ENCODE measurements around the gene MAST2. TPM values are rescaled to one million over a fixed set of nuclear protein-coding genes. Genes with fewer than 3 reads are reported as not detected.
"Not testable (repeated sequence)": the region's sequence is repeated elsewhere in the genome, so short reads cannot be mapped to it uniquely, and the experiment has no call there.

The MAST2 gene
- total and polyA plus RNA-seq, 9 of the 15 experiments (the other 6 are each of a cell fraction or from before 2014, with no cell fraction given): 0.73 to 32.0 (median 17.8) TPM

DNA sequence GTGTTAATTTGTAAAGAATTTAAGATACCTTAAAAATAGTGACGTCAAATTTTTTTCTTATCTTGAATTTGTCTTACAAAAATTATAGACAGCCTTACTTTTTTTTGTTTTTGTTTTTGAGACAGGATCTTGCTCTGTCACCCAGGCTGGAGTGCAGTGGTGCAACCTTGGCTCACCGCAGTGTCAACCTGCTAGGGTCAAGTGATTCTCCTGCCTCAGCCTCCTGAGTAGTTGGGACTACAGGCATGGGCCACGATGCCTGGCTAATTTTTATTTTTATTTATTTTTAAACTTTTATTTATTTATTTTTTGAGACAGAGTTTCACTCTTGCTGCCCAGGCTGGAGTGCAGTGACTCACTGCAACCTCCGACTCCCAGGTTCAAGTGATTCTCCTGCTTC lies 40.6 kb downstream of the MAST2 start:
- FAIRE-seq; H3K4me1 ChIP-seq (replicated peaks in 1 of 2; ENCODE audit: control insufficient read depth in 2 of 2, insufficient read depth in 2 of 2, low read length in 2 of 2); DNase-seq (ENCODE audit: extremely low read depth in 1 of 4, low spot score in 3 of 4); H3K9ac ChIP-seq (ENCODE audit: insufficient read depth in 1 of 2, low read depth in 2 of 2, low read length in 2 of 2); H3K27ac ChIP-seq (ENCODE audit: extremely low read depth, low read depth, low read length); in situ Hi-C loops (cut with MboI); ATAC-seq; H3K79me2 ChIP-seq (ENCODE audit: control insufficient read depth, insufficient read depth, low read length); BruUV-seq (replicated peaks); H3K9me1 ChIP-seq (ENCODE audit: control insufficient read depth, insufficient read depth, low read length); H3K4me3 ChIP-seq; H4K20me1 ChIP-seq (replicated peaks; ENCODE audit: control insufficient read depth, insufficient read depth, low read length); H3K9me3 ChIP-seq (replicated peaks; ENCODE audit: control insufficient read depth, insufficient read depth, low read depth, low read length); H3K36me3 ChIP-seq (ENCODE audit: control insufficient read depth, insufficient read depth, low read length); H3K27me3 ChIP-seq (ENCODE audit: control insufficient read depth in 2 of 2, insufficient read depth in 2 of 2, low read length in 2 of 2); H3K4me2 ChIP-seq (ENCODE audit: insufficient read depth, low read length); CTCF ChIA-PET (ENCODE audit: low intra/inter-chr PET ratio); H2AFZ ChIP-seq (ENCODE audit: low read depth, low read length): not testable (repeated sequence)
- POLR2A ChIA-PET: interaction anchor here (1.1 to 2.0 kb wide), 3 partner anchors 12 to 173 kb away, joined by 3 to 6 read pairs (median 5); partner anchors contain the start of gene GPBP1L1
- WGBS (ENCODE audit: insufficient coverage, low coverage, missing lambda C conversion rate): 56% methylated on average over 4 of the region's 4 CpGs
- intact Hi-C loops (cut with micrococcal nuclease): loop anchor here (2.0 to 5.0 kb wide), 2 partner anchors 92 to 157 kb away; partner anchors contain the start of genes GPBP1L1 and IPP

DNA sequence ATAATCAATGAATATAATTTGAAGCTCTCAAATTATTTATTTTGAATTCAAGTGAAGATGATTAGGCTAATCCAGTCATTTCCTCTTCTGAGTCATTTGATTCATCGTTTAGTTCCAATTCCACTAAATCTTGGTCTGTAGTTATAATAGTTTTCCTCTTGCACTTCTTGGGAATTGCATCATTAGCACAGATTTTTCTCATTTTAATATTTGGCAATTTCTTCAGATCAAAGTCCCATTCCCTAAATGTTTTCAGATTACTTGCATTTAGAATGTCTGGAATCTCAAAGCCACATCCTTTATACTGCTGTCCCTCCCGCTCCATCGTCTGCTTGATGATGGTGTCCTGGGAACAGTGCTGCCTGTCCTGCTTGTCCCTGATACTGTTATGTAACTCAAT lies 43.5 kb downstream of the MAST2 start:
- DNase-seq (ENCODE audit: extremely low read depth in 1 of 4, low spot score in 3 of 4) (no peak), ATAC-seq (no peak), FAIRE-seq (no peak)
- Histone ChIP-seq H3K9ac (ENCODE audit: insufficient read depth in 1 of 2, low read depth in 2 of 2, low read length in 2 of 2) (no peak overlapping the region), H2AFZ (ENCODE audit: low read depth, low read length) (no peak overlapping the region), H3K4me1 (replicated peaks in 1 of 2; ENCODE audit: control insufficient read depth in 2 of 2, insufficient read depth in 2 of 2, low read length in 2 of 2) (peaks cover 0 to 3% of the 10 kb centered on the region in 2 experiments; a peak in 1 of 5 replicates), H3K36me3 (ENCODE audit: control insufficient read depth, insufficient read depth, low read length) (0 out of 3 replicates have a peak, but pooled peaks cover 6% of the 10 kb centered on the region), H3K9me1 (ENCODE audit: control insufficient read depth, insufficient read depth, low read length) (no peaks in the 10 kb centered on the region), H3K79me2 (ENCODE audit: control insufficient read depth, insufficient read depth, low read length) (peaks cover 17% of the 10 kb centered on the region; the same call in 1 of the 3 replicates), H3K4me2 (ENCODE audit: insufficient read depth, low read length) (no peak overlapping the region), H4K20me1 (replicated peaks; ENCODE audit: control insufficient read depth, insufficient read depth, low read length) (no peaks in the 10 kb centered on the region), H3K9me3 (replicated peaks; ENCODE audit: control insufficient read depth, insufficient read depth, low read depth, low read length) (peaks cover 2% of the 10 kb centered on the region; the same call in 1 of the 2 replicates), H3K4me3 (no peak overlapping the region), H3K27ac (ENCODE audit: extremely low read depth, low read depth, low read length) (no peak overlapping the region), H3K27me3 (ENCODE audit: control insufficient read depth in 2 of 2, insufficient read depth in 2 of 2, low read length in 2 of 2) (no peaks in the 10 kb centered on the region)
- ChIA-PET POLR2A (interaction anchor here (0.6 to 1.1 kb wide), 2 partner anchors 296 to 460 kb away, joined by 3 read pairs; partner anchors contain the start of gene AKR1A1), CTCF (ENCODE audit: low intra/inter-chr PET ratio) (no interaction called here)
- in situ Hi-C loops (cut with MboI) (no loop called here), intact Hi-C loops (cut with micrococcal nuclease) (no loop called here)
- BruUV-seq (replicated peaks): no TSS peak
- WGBS (ENCODE audit: insufficient coverage, low coverage, missing lambda C conversion rate): 82% methylated on average over 3 of the region's 3 CpGs
- no peak for TF ChIP-seq MIER1 (IDR thresholded peaks at IDR 0.05; ENCODE audit: low read depth)
- TF ChIP-seq MAFK (IDR thresholded peaks at IDR 0.05; ENCODE audit: low read length): no peak
- no peak for TF ChIP-seq ARNT (IDR thresholded peaks at IDR 0.05)
- no peak for TF ChIP-seq IRF2 (CRISPR knock-in tag; IDR thresholded peaks at IDR 0.05)
- TF ChIP-seq GABPB1 (CRISPR knock-in tag; IDR thresholded peaks at IDR 0.05): no peak
- TF ChIP-seq THRAP3 (IDR thresholded peaks at IDR 0.05; ENCODE audit: borderline replicate concordance): no peak
- TF ChIP-seq FOXJ3 (CRISPR knock-in tag; IDR thresholded peaks at IDR 0.05): no peak
- no peak for TF ChIP-seq BACH1 (tag; IDR thresholded peaks at IDR 0.05)
